Neutrophil (primary cell): Measurements from ENCODE around the gene PAX6.

Source experiments
- H3K27ac ChIP-seq: fragments of 200-600 bp; sonication (generic); 2 replicates; pipeline ENCODE4 v1.5.1; 2016; ENCODE audit warnings: mild to moderate bottlenecking, moderate library complexity
- H3K27me3 ChIP-seq: fragments of 200-600 bp; sonication (generic); 2 replicates; pipeline ENCODE4 v1.6.0; 2016; ENCODE audit warnings: mild to moderate bottlenecking
- H3K36me3 ChIP-seq: fragments of 200-600 bp; sonication (generic); 2 replicates; pipeline ENCODE4 v1.5.1; 2017
- H3K4me1 ChIP-seq, 2 experiments: fragments of 200-600 bp in 1 of 2; sonication (generic) in 1 of 2; 1 replicate in 1 of 2; 2 replicates in 1 of 2; pipeline versions ENCODE4 v1.5.1 to v1.6.1; 2013 to 2016; ENCODE audit warnings: low read depth in 1 of 2, low read length in 1 of 2, mild to moderate bottlenecking in 1 of 2, moderate library complexity in 1 of 2; ENCODE audit not compliant: control insufficient read depth in 1 of 2, insufficient read depth in 1 of 2
- H3K4me3 ChIP-seq, 2 experiments: fragments of 200-600 bp in 1 of 2; sonication (generic) in 1 of 2; 1 replicate in 1 of 2; 2 replicates in 1 of 2; pipeline ENCODE4 v1.5.1; 2013 to 2016; ENCODE audit warnings: low read depth in 1 of 2, low read length in 1 of 2, mild to moderate bottlenecking in 1 of 2, moderate library complexity in 1 of 2
- H3K9me3 ChIP-seq: fragments of 200-600 bp; sonication (generic); 2 replicates; pipeline ENCODE4 v1.5.1; 2016
- TF ChIP-seq, protein P1 (sequence below): fragments of 200-600 bp; sonication (generic); IDR thresholded peaks from 2 replicates; pipeline ENCODE4 v1.5.1; 2016; ENCODE audit warnings: antibody characterized with exemption

Gene PAX6

DNA sequence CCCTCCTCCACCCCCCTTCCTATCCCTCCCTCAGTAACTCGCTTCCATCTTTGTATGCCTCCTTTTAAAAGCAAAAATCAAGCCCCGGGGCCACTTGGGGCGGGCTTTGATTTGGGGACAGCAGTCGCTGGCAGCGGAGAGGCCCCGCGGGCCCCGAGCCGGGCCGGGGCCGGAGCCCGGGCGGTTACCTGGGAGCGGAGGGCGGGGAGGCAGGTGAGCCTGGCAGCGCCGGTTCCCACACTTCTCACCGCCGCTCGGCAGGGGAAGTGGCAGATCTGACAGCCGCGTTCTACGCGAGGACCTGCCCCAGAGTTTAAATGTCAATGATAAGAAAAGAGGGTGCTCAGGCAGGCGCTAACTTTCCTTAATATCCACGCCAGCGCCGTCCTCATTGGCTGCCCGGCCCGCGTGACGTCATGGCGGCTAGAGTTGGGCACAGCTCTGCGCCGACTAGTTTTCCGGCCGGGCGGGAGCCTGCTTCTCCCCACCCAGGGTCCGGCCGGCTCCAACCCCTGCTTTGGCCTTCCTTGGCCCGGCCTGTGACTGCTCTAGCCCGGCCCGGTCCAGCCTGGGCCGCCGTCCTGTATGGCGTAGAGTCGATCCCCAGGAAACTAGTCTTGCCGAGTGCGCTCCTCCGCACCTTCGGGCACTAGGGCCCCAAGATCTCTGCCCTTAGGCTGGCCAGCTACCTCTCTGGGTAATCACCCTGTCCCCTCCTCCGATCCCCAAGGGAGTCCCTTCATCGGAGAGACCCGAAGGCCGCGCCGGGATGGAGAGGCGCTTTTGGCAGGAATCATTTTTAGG is 6.7 kb upstream of the PAX6 start:
- peaks cover 11 to 34% of the 10 kb centered on the region in 2 experiments for H3K4me1 ChIP-seq
- peaks cover 100% of the 10 kb centered on the region for H3K27me3 ChIP-seq
- no peak overlapping the region for H3K4me3 ChIP-seq
- TF ChIP-seq, protein P1, sequence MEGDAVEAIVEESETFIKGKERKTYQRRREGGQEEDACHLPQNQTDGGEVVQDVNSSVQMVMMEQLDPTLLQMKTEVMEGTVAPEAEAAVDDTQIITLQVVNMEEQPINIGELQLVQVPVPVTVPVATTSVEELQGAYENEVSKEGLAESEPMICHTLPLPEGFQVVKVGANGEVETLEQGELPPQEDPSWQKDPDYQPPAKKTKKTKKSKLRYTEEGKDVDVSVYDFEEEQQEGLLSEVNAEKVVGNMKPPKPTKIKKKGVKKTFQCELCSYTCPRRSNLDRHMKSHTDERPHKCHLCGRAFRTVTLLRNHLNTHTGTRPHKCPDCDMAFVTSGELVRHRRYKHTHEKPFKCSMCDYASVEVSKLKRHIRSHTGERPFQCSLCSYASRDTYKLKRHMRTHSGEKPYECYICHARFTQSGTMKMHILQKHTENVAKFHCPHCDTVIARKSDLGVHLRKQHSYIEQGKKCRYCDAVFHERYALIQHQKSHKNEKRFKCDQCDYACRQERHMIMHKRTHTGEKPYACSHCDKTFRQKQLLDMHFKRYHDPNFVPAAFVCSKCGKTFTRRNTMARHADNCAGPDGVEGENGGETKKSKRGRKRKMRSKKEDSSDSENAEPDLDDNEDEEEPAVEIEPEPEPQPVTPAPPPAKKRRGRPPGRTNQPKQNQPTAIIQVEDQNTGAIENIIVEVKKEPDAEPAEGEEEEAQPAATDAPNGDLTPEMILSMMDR = no peak
- no peak overlapping the region for H3K27ac ChIP-seq
- no peaks in the 10 kb centered on the region for H3K36me3 ChIP-seq
- H3K9me3 ChIP-seq = no peaks in the 10 kb centered on the region

DNA sequence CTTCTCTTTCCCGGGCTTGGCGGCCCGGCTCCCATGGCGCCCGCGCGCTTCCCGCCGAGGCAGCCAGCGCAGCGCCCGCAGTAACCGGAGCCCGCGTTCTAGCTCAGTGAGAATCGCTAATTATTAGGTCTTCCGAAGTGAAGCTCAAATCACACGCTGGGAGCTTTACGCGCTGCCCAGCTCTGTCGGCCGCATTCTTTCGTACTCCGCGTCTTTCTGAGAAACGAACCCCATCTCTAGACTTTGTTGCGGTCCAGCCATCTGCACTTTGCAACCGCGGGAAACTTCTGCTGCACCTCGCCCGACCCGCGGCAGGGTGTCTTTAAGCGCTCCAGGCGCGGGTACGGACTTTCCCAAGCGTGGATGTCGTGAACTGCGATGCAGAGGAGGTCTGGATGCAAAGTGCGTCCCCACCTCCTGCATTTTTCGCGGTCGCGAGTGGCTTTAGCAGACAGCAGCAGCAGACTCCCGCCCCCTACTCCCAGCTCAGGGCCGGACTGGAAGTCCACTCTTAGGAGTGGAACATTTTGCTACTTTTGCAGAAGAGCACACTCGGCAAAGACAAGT is 6.0 kb upstream of the PAX6 start:
- Histone ChIP-seq H3K36me3 (no peaks in the 10 kb centered on the region), H3K27ac (no peak overlapping the region), H3K27me3 (peaks cover 100% of the 10 kb centered on the region), H3K9me3 (no peaks in the 10 kb centered on the region), H3K4me3 (no peak overlapping the region), H3K4me1 (peaks cover 17 to 41% of the 10 kb centered on the region in 2 experiments)
- TF ChIP-seq, protein P1 = no peak

- H3K27me3 ChIP-seq = peaks cover 100% of the 10 kb centered on the region
- no peaks in the 10 kb centered on the region for H3K36me3 ChIP-seq
- no peak overlapping the region for H3K27ac ChIP-seq
- no peak overlapping the region for H3K4me3 ChIP-seq
- no peaks in the 10 kb centered on the region for H3K9me3 ChIP-seq
- TF ChIP-seq, protein P1 = no peak
- H3K4me1 ChIP-seq = peaks cover 17 to 47% of the 10 kb centered on the region in 2 experiments
Measured at GRCh38 chr11:31816468-31817053, 5.4 kb upstream of the PAX6 start.

DNA sequence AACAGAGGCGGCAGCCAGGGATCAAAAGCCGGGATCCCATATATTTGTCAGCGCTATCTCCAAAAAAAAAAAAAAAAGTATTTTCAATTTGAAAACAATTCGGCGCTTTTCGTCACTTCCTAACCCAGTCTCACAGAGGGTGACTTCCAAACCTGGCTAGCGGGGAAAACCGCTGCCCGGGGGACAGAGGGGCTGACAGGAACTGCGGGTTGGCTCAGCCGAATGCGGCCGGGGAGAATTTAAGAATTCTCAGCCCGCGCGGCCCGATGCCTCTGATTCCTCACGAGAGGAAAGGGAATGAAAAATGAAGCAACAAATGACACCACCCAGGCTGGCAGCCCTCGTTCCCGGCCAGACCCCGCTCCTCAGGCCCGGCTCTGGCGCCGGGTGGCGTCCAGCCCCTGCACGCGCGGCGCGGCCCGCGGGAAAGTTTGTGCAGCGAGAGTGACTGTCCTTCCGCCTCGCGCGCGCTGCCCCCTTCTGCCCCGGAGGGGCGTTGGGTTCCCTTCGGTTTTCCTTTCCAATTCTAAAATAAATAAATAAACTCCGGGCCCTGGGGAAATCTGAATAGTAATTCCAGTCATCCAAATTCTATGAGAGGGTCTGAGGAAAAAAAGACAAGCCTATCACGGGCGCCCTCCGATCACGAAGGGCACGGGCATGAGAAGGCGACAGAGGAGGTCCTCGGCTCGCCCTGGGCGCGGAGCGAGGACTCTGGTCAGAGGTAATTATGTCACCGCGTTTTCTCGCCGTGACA is 4.8 kb upstream of the PAX6 start:
- no peaks in the 10 kb centered on the region for H3K36me3 ChIP-seq
- H3K9me3 ChIP-seq = no peaks in the 10 kb centered on the region
- H3K4me3 ChIP-seq = no peak overlapping the region
- TF ChIP-seq, protein P1 = no peak
- peaks cover 23 to 54% of the 10 kb centered on the region in 2 experiments for H3K4me1 ChIP-seq
- H3K27ac ChIP-seq = no peak overlapping the region
- H3K27me3 ChIP-seq = peaks cover 100% of the 10 kb centered on the region

GRCh38 chr11:31814176-31814868 is 3.2 kb upstream of the PAX6 start:
- H3K27ac ChIP-seq = no peak overlapping the region

More at GRCh38 chr11:31814176-31814868, 3.2 kb upstream of the PAX6 start:
- Histone ChIP-seq H3K27me3 (peaks cover 100% of the 10 kb centered on the region), H3K36me3 (no peaks in the 10 kb centered on the region), H3K4me1 (peaks cover 37 to 65% of the 10 kb centered on the region in 2 experiments), H3K9me3 (no peaks in the 10 kb centered on the region), H3K4me3 (no peak overlapping the region)
- TF ChIP-seq, protein P1 = no peak
